GM12878 (cell line): Measurements from ENCODE around the gene SUPT3H. TPM values are rescaled to one million over a fixed set of nuclear protein-coding genes. Genes with fewer than 3 reads are reported as not detected.
"Not testable (repeated sequence)": the region's sequence is repeated elsewhere in the genome, so short reads cannot be mapped to it uniquely, and the experiment has no call there.

ENCODE experiments used
- ATAC-seq: fragments of 200-7000 bp; cut with Tn5 transposase; 3 replicates; pipeline ENCODE4 v1.9.1; 2020; ENCODE audit warnings: mild to moderate bottlenecking, moderate library complexity
- BruUV-seq: library from RNA; stranded (reverse); fragments of 400-500 nt; replicated peaks from 2 replicates; lab custom pipeline; 2021; lab: Mats Ljungman, UMichigan
- CTCF ChIA-PET: fragments of 300-600 bp; sonication (Branson Sonifier 250); formaldehyde crosslinking; extraction: SDS; loops from one replicate; lab custom pipeline; 2021; ENCODE audit warnings: inconsistent platforms; lab: Yijun Ruan, JAX
- POLR2A ChIA-PET: fragments of 350-600 bp; formaldehyde crosslinking; extraction: SDS; loops from one replicate; lab custom pipeline; 2021; ENCODE audit warnings: inconsistent platforms; lab: Charles Lee
- RAD21 ChIA-PET: fragments of 300-600 bp; sonication (Branson Sonifier 250); formaldehyde crosslinking; loops from one replicate; lab custom pipeline; 2023; ENCODE audit warnings: antibody characterized with exemption; ENCODE audit not compliant: unreplicated experiment; lab: Charles Lee
- SMC1A ChIA-PET: fragments of 300-600 bp; sonication (Branson Sonifier 250); formaldehyde crosslinking; loops from one replicate; lab custom pipeline; 2023; ENCODE audit not compliant: unreplicated experiment, uncharacterized antibody; lab: Charles Lee
- DNase-seq: peaks from one replicate; pipeline ENCODE4 v3.0.0-alpha.2; 2011; ENCODE audit warnings: low read depth, low spot score
- FAIRE-seq: peaks from 3 replicates; lab custom pipeline; 2011; peaks lifted over from hg19 to GRCh38; lab: Jason Lieb, UNC
- H2AFZ ChIP-seq: 2 replicates; pipeline ENCODE4 v1.6.0; 2011; ENCODE audit warnings: low read depth, low read length, control low read depth; ENCODE audit not compliant: control insufficient read depth
- H3K27ac ChIP-seq: 2 replicates; pipeline ENCODE4 v1.5.1; 2011; ENCODE audit warnings: control low read depth; ENCODE audit not compliant: control insufficient read depth, insufficient read depth
- H3K27me3 ChIP-seq, 2 experiments: replicated peaks in 1 of 2; 2 replicates each; pipeline versions ENCODE4 v1.6.0 to v1.6.1; 2011; ENCODE audit warnings: low read length in 1 of 2; ENCODE audit not compliant: control insufficient read depth in 2 of 2, insufficient read depth in 2 of 2
- H3K36me3 ChIP-seq, 2 experiments: 2 replicates each; pipeline ENCODE4 v1.5.1; 2011; ENCODE audit warnings: low read length in 1 of 2; ENCODE audit not compliant: control insufficient read depth in 2 of 2, insufficient read depth in 2 of 2
- H3K4me1 ChIP-seq: 2 replicates; pipeline ENCODE4 v1.6.1; 2011; ENCODE audit warnings: mild to moderate bottlenecking, low read length, moderate library complexity, mixed read lengths; ENCODE audit not compliant: control insufficient read depth, insufficient read depth
- H3K4me2 ChIP-seq: 2 replicates; pipeline ENCODE4 v1.6.0; 2011; ENCODE audit warnings: control low read depth; ENCODE audit not compliant: control insufficient read depth, insufficient read depth
- H3K4me3 ChIP-seq: fragments of 200-600 bp; sonication (generic); 2 replicates; pipeline ENCODE4 v1.5.1; 2016
- H3K79me2 ChIP-seq: 2 replicates; pipeline ENCODE4 v1.6.0; 2011; ENCODE audit warnings: low read length; ENCODE audit not compliant: control insufficient read depth, insufficient read depth
- H3K9ac ChIP-seq: 2 replicates; pipeline ENCODE4 v1.8.0; 2011; ENCODE audit warnings: low read length, control low read depth, mixed read lengths; ENCODE audit not compliant: control insufficient read depth, insufficient read depth
- H3K9me3 ChIP-seq: replicated peaks from 3 replicates; pipeline ENCODE4 v1.5.1; 2011; ENCODE audit warnings: mild to moderate bottlenecking, low read length; ENCODE audit not compliant: control insufficient read depth, insufficient read depth
- H4K20me1 ChIP-seq: 2 replicates; pipeline ENCODE4 v1.6.0; 2011; ENCODE audit not compliant: control insufficient read depth, insufficient read depth
- CREM ChIP-seq: IDR thresholded peaks from 2 replicates; pipeline ENCODE4 v1.6.1; 2014; ENCODE audit warnings: antibody characterized with exemption, low read depth
- EZH2 ChIP-seq: IDR thresholded peaks from 2 replicates; pipeline ENCODE4 v1.6.1; 2012; ENCODE audit warnings: low read depth, mild to moderate bottlenecking, control low read depth, inconsistent platforms, low read length, borderline replicate concordance; ENCODE audit not compliant: control insufficient read depth
- FOXK2 ChIP-seq: fragments of 450-650 bp; IDR thresholded peaks from 2 replicates; pipeline ENCODE4 v1.6.1; 2017; ENCODE audit warnings: mild to moderate bottlenecking, moderate library complexity
- MTA3 ChIP-seq: IDR thresholded peaks from 2 replicates; pipeline ENCODE4 v1.6.1; 2012; ENCODE audit warnings: low read length, inconsistent platforms, borderline replicate concordance
- NR2C1 ChIP-seq: fragments of 450-650 bp; IDR thresholded peaks from 2 replicates; pipeline ENCODE4 v1.6.1; 2017; ENCODE audit warnings: antibody characterized with exemption, mild to moderate bottlenecking, moderate library complexity
- PML ChIP-seq: IDR thresholded peaks from 2 replicates; pipeline ENCODE4 v1.6.1; 2012; ENCODE audit warnings: low read length, inconsistent platforms
- POLR2AphosphoS2 ChIP-seq: IDR thresholded peaks from 2 replicates; pipeline ENCODE4 v1.6.1; 2011; ENCODE audit warnings: low read depth, mild to moderate bottlenecking, low read length, improper control_type of control experiment, moderate library complexity
- RELA ChIP-seq: fragments of 450-650 bp; IDR thresholded peaks from 2 replicates; pipeline ENCODE4 v1.8.0; 2014; ENCODE audit warnings: borderline replicate concordance; ENCODE audit not compliant: partially characterized antibody
- RFX5 ChIP-seq: IDR thresholded peaks from 2 replicates; pipeline ENCODE4 v1.6.1; 2011; ENCODE audit warnings: low read depth, low read length, improper control_type of control experiment
- SMAD1 ChIP-seq: fragments of 450-650 bp; IDR thresholded peaks from 2 replicates; pipeline ENCODE4 v1.6.1; 2018; ENCODE audit warnings: mild to moderate bottlenecking, low read depth; ENCODE audit not compliant: partially characterized antibody
- SP1 ChIP-seq: IDR thresholded peaks from one replicate; pipeline ENCODE4 v1.6.1; 2011; ENCODE audit warnings: low read depth, low read length
- USF2 ChIP-seq: IDR thresholded peaks from 2 replicates; pipeline ENCODE4 v1.6.1; 2011; ENCODE audit warnings: low read depth, low read length, improper control_type of control experiment, borderline replicate concordance
- ZNF384 ChIP-seq: IDR thresholded peaks from 2 replicates; pipeline ENCODE4 v1.6.1; 2012; ENCODE audit warnings: low read depth, mild to moderate bottlenecking, low read length, improper control_type of control experiment, borderline replicate concordance
- ZNF622 ChIP-seq: fragments of 450-650 bp; IDR thresholded peaks from 2 replicates; pipeline ENCODE4 v1.6.1; 2017; ENCODE audit warnings: mild to moderate bottlenecking, inconsistent platforms
- WGBS: methylation state at CpG from one replicate; pipeline ENCODE4 v1.1.6; 2016; ENCODE audit warnings: low lambda C conversion rate; ENCODE audit not compliant: insufficient replicate concordance, insufficient coverage; ENCODE audit errors: missing lambda C conversion rate; 5-methylcytosine and 5-hydroxymethylcytosine counted together
- in situ Hi-C: fragments of 300-500 bp; cut with MboI; formaldehyde crosslinking; loops from 9 replicates; pipeline ENCODE4 v1.14.3; 2018; ENCODE audit warnings: mixed read lengths
- intact Hi-C: fragments of 100-400 bp; cut with micrococcal nuclease; formaldehyde crosslinking; loops from one replicate; pipeline ENCODE4 v1.14.2; 2022; ENCODE audit not compliant: unreplicated experiment
- polyA plus RNA-seq, 11 experiments: library from polyadenylated mRNA; depleted of rRNA in 4 of 11; unstranded in 6 of 11; stranded (reverse) in 5 of 11; fragments of >200 nt; fragmentation: Nextera tagmentation in 4 of 11; fragmentation: Illumina TruSeq in 1 of 11; extraction: Ambion mirVana in 4 of 11; extraction: Trizol in 1 of 11; gene quantifications; 1 replicate in 1 of 11; 2 replicates in 10 of 11; pipeline versions ENCODE4 v1.2.1 to v1.2.3, GENCODE V29; 2011 to 2016; ENCODE audit warnings: inconsistent platforms in 2 of 11, missing spikeins in 2 of 11, low read depth in 1 of 11
- total RNA-seq, 4 experiments: library from RNA; depleted of rRNA in 3 of 4; stranded (reverse); fragments of >200 nt in 3 of 4; fragmentation: Illumina TruSeq in 1 of 4; extraction: Trizol in 1 of 4; gene quantifications; 2 replicates each; pipeline versions ENCODE4 v1.2.1 to v1.2.3, GENCODE V29; 2013 to 2021
- TF ChIP-seq, protein P1 (sequence below): fragments of 450-650 bp; IDR thresholded peaks from 2 replicates; pipeline ENCODE4 v1.6.1; 2017; ENCODE audit warnings: borderline replicate concordance

The SUPT3H gene
- total and polyA plus RNA-seq, 10 of the 15 experiments (the other 5 are each of a cell fraction or from before 2014, with no cell fraction given): 0.51 to 3.7 (median 2.0) TPM

GRCh38 chr6:45184040-45184439 is 193.7 kb downstream of the SUPT3H start:
- DNase-seq (no peak), FAIRE-seq (no peak), ATAC-seq (no peak)
- no peaks in the 10 kb centered on the region for H3K79me2 ChIP-seq
- ChIA-PET CTCF (no interaction called here), RAD21 (no interaction called here), SMC1A (interaction anchor here (0.9 kb wide), 1 partner anchor 526 kb away, joined by 3 read pairs; no protein-coding TSS in a partner anchor), POLR2A (no interaction called here)
- H3K27ac ChIP-seq: no peak overlapping the region
- no peaks in the 10 kb centered on the region for H3K27me3 ChIP-seq
- no peak overlapping the region for H3K4me2 ChIP-seq
- 68% methylated on average over 4 of the region's 4 CpGs for WGBS
- no peaks in the 10 kb centered on the region for H3K9me3 ChIP-seq
- no peak overlapping the region for H3K4me3 ChIP-seq
- H2AFZ ChIP-seq: no peak overlapping the region
- no peak overlapping the region for H3K9ac ChIP-seq
- intact Hi-C loops: no loop called here
- BruUV-seq: no TSS peak
- in situ Hi-C loops: no loop called here
- no peak for TF ChIP-seq RFX5
- no peak for TF ChIP-seq USF2
- TF ChIP-seq MTA3: no peak
- TF ChIP-seq ZNF384: no peak
- TF ChIP-seq SMAD1: no peak
- TF ChIP-seq EZH2: no peak
- no peak for TF ChIP-seq ZNF622
- TF ChIP-seq FOXK2: no peak
- TF ChIP-seq SP1: no peak
- no peak for TF ChIP-seq RELA
- no peak for TF ChIP-seq PML
- no peak for TF ChIP-seq POLR2AphosphoS2
- TF ChIP-seq CREM: no peak
- TF ChIP-seq, protein P1, sequence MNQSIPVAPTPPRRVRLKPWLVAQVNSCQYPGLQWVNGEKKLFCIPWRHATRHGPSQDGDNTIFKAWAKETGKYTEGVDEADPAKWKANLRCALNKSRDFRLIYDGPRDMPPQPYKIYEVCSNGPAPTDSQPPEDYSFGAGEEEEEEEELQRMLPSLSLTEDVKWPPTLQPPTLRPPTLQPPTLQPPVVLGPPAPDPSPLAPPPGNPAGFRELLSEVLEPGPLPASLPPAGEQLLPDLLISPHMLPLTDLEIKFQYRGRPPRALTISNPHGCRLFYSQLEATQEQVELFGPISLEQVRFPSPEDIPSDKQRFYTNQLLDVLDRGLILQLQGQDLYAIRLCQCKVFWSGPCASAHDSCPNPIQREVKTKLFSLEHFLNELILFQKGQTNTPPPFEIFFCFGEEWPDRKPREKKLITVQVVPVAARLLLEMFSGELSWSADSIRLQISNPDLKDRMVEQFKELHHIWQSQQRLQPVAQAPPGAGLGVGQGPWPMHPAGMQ: no peak
- no peak for TF ChIP-seq NR2C1
- no peaks in the 10 kb centered on the region for H3K36me3 ChIP-seq
- H3K4me1 ChIP-seq: no peaks in the 10 kb centered on the region
- no peaks in the 10 kb centered on the region for H4K20me1 ChIP-seq

DNA sequence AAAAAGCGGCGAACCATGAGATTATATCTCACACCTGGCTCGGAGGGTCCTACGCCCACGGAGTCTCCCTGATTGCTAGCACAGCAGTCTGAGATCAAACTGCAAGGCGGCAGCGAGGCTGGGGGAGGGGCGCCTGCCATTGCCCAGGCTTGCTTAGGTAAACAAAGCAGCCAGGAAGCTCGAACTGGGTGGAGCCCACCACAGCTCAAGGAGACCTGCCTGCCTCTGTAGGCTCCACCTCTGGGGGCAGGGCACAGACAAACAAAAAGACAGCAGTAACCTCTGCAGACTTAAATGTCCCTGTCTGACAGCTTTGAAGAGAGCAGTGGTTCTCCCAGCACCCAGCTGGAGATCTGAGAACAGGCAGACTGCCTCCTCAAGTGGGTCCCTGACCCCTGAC is 201.4 kb downstream of the SUPT3H start:
- POLR2A ChIA-PET, H3K36me3 ChIP-seq, CTCF ChIA-PET, H3K27me3 ChIP-seq, H3K79me2 ChIP-seq, H3K9ac ChIP-seq, H4K20me1 ChIP-seq, H3K4me2 ChIP-seq, FAIRE-seq, RAD21 ChIA-PET, H2AFZ ChIP-seq, H3K27ac ChIP-seq, SMC1A ChIA-PET, H3K4me1 ChIP-seq, in situ Hi-C loops, H3K4me3 ChIP-seq, ATAC-seq, intact Hi-C loops, BruUV-seq, DNase-seq, H3K9me3 ChIP-seq: not testable (repeated sequence)
- 89% methylated on average over 5 of the region's 9 CpGs for WGBS
